H1 (cell line): ENCODE data around the gene PACSIN1. TPM values are rescaled to one million over a fixed set of nuclear protein-coding genes. Genes with fewer than 3 reads are reported as not detected.

ENCODE experiments used
- CTCF ChIA-PET: fragments of 300-600 bp; sonication (Branson Sonifier 250); formaldehyde crosslinking; loops from one replicate; lab custom pipeline; 2021; ENCODE audit not compliant: partially characterized antibody; lab: Charles Lee
- POLR2A ChIA-PET: fragments of 300-600 bp; sonication (Branson Sonifier 250); formaldehyde crosslinking; loops from one replicate; lab custom pipeline; 2021; ENCODE audit warnings: inconsistent platforms; ENCODE audit not compliant: partially characterized antibody; lab: Charles Lee
- DNase-seq, 2 experiments: peaks; one replicate each; pipeline versions ENCODE4 v3.0.0 to v3.0.0-alpha.2; 2010 to 2022; ENCODE audit warnings: low spot score in 2 of 2, low read depth in 1 of 2, mixed read lengths in 1 of 2
- FAIRE-seq: peaks from 2 replicates; lab custom pipeline; 2011; peaks lifted over from hg19 to GRCh38; lab: Jason Lieb, UNC
- H2AFZ ChIP-seq: 2 replicates; pipeline ENCODE4 v1.8.1; 2012; ENCODE audit warnings: low read length, inconsistent platforms
- H2AK5ac ChIP-seq: 2 replicates; pipeline ENCODE4 v1.6.1; 2013; ENCODE audit warnings: low read depth, low read length
- H2BK120ac ChIP-seq: replicated peaks from 2 replicates; pipeline ENCODE3; 2013; ENCODE audit warnings: low read depth, low read length, inconsistent platforms
- H2BK12ac ChIP-seq: 2 replicates; pipeline ENCODE4 v1.6.1; 2013; ENCODE audit warnings: low read depth, low read length
- H2BK15ac ChIP-seq: 2 replicates; pipeline ENCODE4 v1.6.1; 2013; ENCODE audit warnings: low read length
- H2BK20ac ChIP-seq: 2 replicates; pipeline ENCODE4 v1.6.1; 2013; ENCODE audit warnings: low read length
- H2BK5ac ChIP-seq: 2 replicates; pipeline ENCODE4 v1.6.1; 2013; ENCODE audit warnings: low read depth, low read length
- H3K14ac ChIP-seq: 2 replicates; pipeline ENCODE4 v1.6.1; 2013; ENCODE audit warnings: inconsistent platforms; ENCODE audit not compliant: insufficient read length
- H3K18ac ChIP-seq: 2 replicates; pipeline ENCODE4 v1.6.1; 2013; ENCODE audit warnings: low read length; ENCODE audit errors: extremely low read depth
- H3K23ac ChIP-seq: 2 replicates; pipeline ENCODE4 v1.6.1; 2013; ENCODE audit warnings: inconsistent platforms; ENCODE audit not compliant: insufficient read length
- H3K23me2 ChIP-seq: 2 replicates; pipeline ENCODE4 v1.6.1; 2013; ENCODE audit warnings: low read depth, low read length
- H3K27ac ChIP-seq: 2 replicates; pipeline ENCODE4 v1.6.1; 2011; ENCODE audit warnings: low read depth, low read length, inconsistent platforms
- H3K27me3 ChIP-seq, 4 experiments: replicated peaks in 1 of 4; 1 replicate in 1 of 4; 2 replicates in 3 of 4; pipeline versions ENCODE4 v1.6.1 to v1.8.1; 2011 to 2013; ENCODE audit warnings: low read length in 3 of 4, mild to moderate bottlenecking in 3 of 4, inconsistent platforms in 2 of 4, mixed read lengths in 2 of 4, moderate library complexity in 1 of 4; ENCODE audit not compliant: control insufficient read depth in 3 of 4, insufficient read depth in 3 of 4; ENCODE audit errors: extremely low read depth in 1 of 4
- H3K36me3 ChIP-seq, 4 experiments: 2 replicates each; pipeline versions ENCODE4 v1.6.1 to v1.8.1; 2011 to 2013; ENCODE audit warnings: mild to moderate bottlenecking in 4 of 4, low read length in 3 of 4, moderate library complexity in 2 of 4, control low read depth in 1 of 4, inconsistent platforms in 1 of 4; ENCODE audit not compliant: insufficient read depth in 4 of 4, control insufficient read depth in 2 of 4
- H3K4ac ChIP-seq: replicated peaks from 2 replicates; pipeline ENCODE3; 2013; ENCODE audit warnings: low read length, low read depth, mixed read lengths, inconsistent platforms; ENCODE audit not compliant: insufficient read length
- H3K4me1 ChIP-seq, 4 experiments: replicated peaks in 1 of 4; 1 replicate in 1 of 4; 2 replicates in 3 of 4; pipeline versions ENCODE4 v1.6.1 to v1.8.1; 2011 to 2013; ENCODE audit warnings: low read length in 3 of 4, inconsistent platforms in 2 of 4, mixed read lengths in 1 of 4; ENCODE audit not compliant: insufficient read depth in 4 of 4, control insufficient read depth in 3 of 4
- H3K4me2 ChIP-seq, 2 experiments: 2 replicates each; pipeline versions ENCODE4 v1.6.1 to v1.8.1; 2011 to 2013; ENCODE audit warnings: low read depth in 2 of 2, low read length in 2 of 2, control low read depth in 1 of 2, inconsistent platforms in 1 of 2, mild to moderate bottlenecking in 1 of 2; ENCODE audit not compliant: insufficient read depth in 1 of 2
- H3K4me3 ChIP-seq, 4 experiments: fragments of 200-600, 300-600 bp in 1 of 4; sonication (generic), shearing (Covaris generic), sonication (Bioruptor Twin) in 1 of 4; 2 replicates each; pipeline versions ENCODE4 v1.5.1 to v1.8.1; 2011 to 2016; ENCODE audit warnings: low read length in 4 of 4, low read depth in 3 of 4, control low read depth in 2 of 4, inconsistent platforms in 2 of 4, mild to moderate bottlenecking in 2 of 4, mixed read lengths in 1 of 4, moderate library complexity in 1 of 4; ENCODE audit not compliant: insufficient read depth in 2 of 4; ENCODE audit errors: extremely low read depth in 1 of 4
- H3K56ac ChIP-seq: replicated peaks from 2 replicates; pipeline ENCODE3; 2013; ENCODE audit warnings: low read depth, mild to moderate bottlenecking, mixed read lengths, low read length, inconsistent platforms; ENCODE audit not compliant: insufficient read length
- H3K79me1 ChIP-seq: 2 replicates; pipeline ENCODE4 v1.6.1; 2013; ENCODE audit warnings: low read depth, low read length, control low read depth
- H3K79me2 ChIP-seq, 2 experiments: 2 replicates each; pipeline versions ENCODE4 v1.6.1 to v1.8.1; 2012 to 2013; ENCODE audit warnings: low read length in 2 of 2, mild to moderate bottlenecking in 2 of 2, inconsistent platforms in 1 of 2; ENCODE audit not compliant: insufficient read depth in 2 of 2, control insufficient read depth in 1 of 2
- H3K9ac ChIP-seq, 4 experiments: replicated peaks in 1 of 4; 1 replicate in 1 of 4; 2 replicates in 3 of 4; pipeline versions ENCODE4 v1.6.1 to v1.8.1; 2011 to 2013; ENCODE audit warnings: low read depth in 3 of 4, low read length in 3 of 4, control low read depth in 2 of 4, mild to moderate bottlenecking in 2 of 4, moderate library complexity in 2 of 4, inconsistent platforms in 1 of 4; ENCODE audit errors: extremely low read depth in 1 of 4
- H3K9me3 ChIP-seq, 2 experiments: 2 replicates each; pipeline versions ENCODE4 v1.6.1 to v1.8.1; 2012 to 2013; ENCODE audit warnings: mild to moderate bottlenecking in 2 of 2, moderate library complexity in 2 of 2, control low read depth in 1 of 2, inconsistent platforms in 1 of 2, low read depth in 1 of 2, low read length in 1 of 2, mixed read lengths in 1 of 2; ENCODE audit not compliant: insufficient read depth in 2 of 2
- H4K20me1 ChIP-seq, 2 experiments: replicated peaks in 1 of 2; 2 replicates each; pipeline versions ENCODE3 to v1.8.1; 2011 to 2013; ENCODE audit warnings: inconsistent platforms in 2 of 2, low read length in 2 of 2, mild to moderate bottlenecking in 1 of 2; ENCODE audit not compliant: insufficient read depth in 2 of 2, control insufficient read depth in 1 of 2
- H4K5ac ChIP-seq: 2 replicates; pipeline ENCODE4 v1.6.1; 2013; ENCODE audit warnings: low read length, low read depth, mixed read lengths, inconsistent platforms; ENCODE audit not compliant: insufficient read length
- H4K8ac ChIP-seq: 2 replicates; pipeline ENCODE4 v1.8.0; 2013; ENCODE audit warnings: mild to moderate bottlenecking, moderate library complexity, low read length, inconsistent platforms; ENCODE audit not compliant: insufficient read depth; ENCODE audit errors: extremely low read depth
- H4K91ac ChIP-seq: replicated peaks from 2 replicates; pipeline ENCODE3; 2013; ENCODE audit warnings: low read length, mixed read lengths, inconsistent platforms; ENCODE audit not compliant: insufficient read length
- GABPA ChIP-seq: IDR thresholded peaks from 2 replicates; pipeline ENCODE4 v1.6.1; 2011; ENCODE audit warnings: mild to moderate bottlenecking, low read length, moderate library complexity, borderline replicate concordance; ENCODE audit not compliant: insufficient read depth
- HDAC2 ChIP-seq, 2 experiments: fragments of 300-600 bp in 1 of 2; sonication (generic) in 1 of 2; IDR thresholded peaks; 2 replicates each; pipeline ENCODE4 v1.6.1; 2011 to 2012; ENCODE audit warnings: low read depth in 2 of 2, low read length in 2 of 2, mild to moderate bottlenecking in 2 of 2, moderate library complexity in 2 of 2, borderline replicate concordance in 1 of 2, inconsistent platforms in 1 of 2
- KDM5A ChIP-seq: fragments of 200-600 bp; IDR thresholded peaks from 2 replicates; pipeline ENCODE4 v1.7.1; 2012; ENCODE audit warnings: mild to moderate bottlenecking, low read length, inconsistent platforms, mixed read lengths
- POLR2A ChIP-seq, 2 experiments: IDR thresholded peaks; 1 replicate in 1 of 2; 2 replicates in 1 of 2; pipeline ENCODE4 v1.6.1; 2011; ENCODE audit warnings: low read depth in 2 of 2, low read length in 2 of 2, mild to moderate bottlenecking in 2 of 2; ENCODE audit errors: control extremely low read depth in 1 of 2
- POLR2AphosphoS5 ChIP-seq: IDR thresholded peaks from 2 replicates; pipeline ENCODE4 v1.6.1; 2011; ENCODE audit warnings: low read depth, low read length
- SIX5 ChIP-seq: IDR thresholded peaks from 2 replicates; pipeline ENCODE4 v1.6.1; 2011; ENCODE audit warnings: mild to moderate bottlenecking, low read depth, low read length
- WGBS, 2 experiments: shearing (Covaris generic) in 1 of 2; methylation state at CpG; one replicate each; pipeline versions ENCODE4 v1.1.6 to v1.1.7; 2013 to 2015; ENCODE audit warnings: low lambda C conversion rate in 2 of 2, mixed read lengths in 2 of 2, inconsistent platforms in 1 of 2, low coverage in 1 of 2, missing lambda C conversion rate in 1 of 2; ENCODE audit not compliant: insufficient replicate concordance in 2 of 2, insufficient coverage in 1 of 2, insufficient read length in 1 of 2; ENCODE audit errors: extremely low coverage in 1 of 2, missing lambda C conversion rate in 1 of 2; 5-methylcytosine and 5-hydroxymethylcytosine counted together
- polyA plus RNA-seq, 7 experiments: library from polyadenylated mRNA; depleted of rRNA in 3 of 7; stranded (reverse) in 5 of 7; unstranded in 2 of 7; fragments of >200 nt in 5 of 7; fragments of 200-250 nt in 2 of 7; gene quantifications; 1 replicate in 5 of 7; 2 replicates in 1 of 7; 4 replicates in 1 of 7; pipeline versions ENCODE4 v1.2.1 to v1.2.3, GENCODE V29; 2011 to 2013; ENCODE audit warnings: missing spikeins in 2 of 7, mixed read lengths in 2 of 7
- total RNA-seq: library from RNA; stranded (reverse); fragmentation: NEBNext Ultra II Directional; extraction: Animal tissue kit (Norgen Biotek cat#: 25700); gene quantifications from 2 replicates; pipeline ENCODE4 v1.2.1, GENCODE V29; 2021

Gene PACSIN1
- total and polyA plus RNA-seq, 2 of the 8 experiments (the other 6 are each of a cell fraction or from before 2014, with no cell fraction given) = 5.9 to 11.1 TPM

GRCh38 chr6:34423254-34423653 is 42.6 kb upstream of the PACSIN1 start:
- Histone ChIP-seq H3K79me2 (peaks cover 3 to 40% of the 10 kb centered on the region in 2 experiments), H3K36me3 (peaks cover 42 to 71% (median 58%) of the 10 kb centered on the region in 4 experiments), H2BK5ac (0 out of 2 replicates have a peak overlapping the region, but pooled peaks have one; percentile 39), H3K9ac (no peak overlapping the region), H3K23ac (no peak overlapping the region), H3K79me1 (no peaks in the 10 kb centered on the region; the same call in 1 of the 2 replicates), H3K14ac (no peak overlapping the region), H3K4ac (no peak overlapping the region), H3K27ac (no peak overlapping the region), H3K23me2 (peaks cover 5% of the 10 kb centered on the region; the same call in 1 of the 2 replicates), H2BK120ac (no peak overlapping the region), H3K4me3 (peak overlapping the region in 1 of 4 experiments; percentile 94; a peak in 1 of 8 replicates), H2BK12ac (no peak overlapping the region), H2AFZ (no peak overlapping the region), H4K91ac (no peak overlapping the region), H2AK5ac (no peak overlapping the region), H2BK15ac (no peak overlapping the region), H3K9me3 (no peaks in the 10 kb centered on the region), H3K4me1 (peaks cover 0 to 11% (median 4%) of the 10 kb centered on the region in 4 experiments; a peak in 5 of 7 replicates), H2BK20ac (no peak overlapping the region), H3K56ac (no peak overlapping the region), H4K5ac (no peak overlapping the region), H3K27me3 (no peaks in the 10 kb centered on the region), H3K4me2 (no peak overlapping the region; a peak in 2 of 4 replicates), H4K20me1 (peaks cover 8 to 12% of the 10 kb centered on the region in 2 experiments), H3K18ac (no peak overlapping the region), H4K8ac (no peak overlapping the region)
- TF ChIP-seq SIX5 (no peak), KDM5A (no peak), GABPA (no peak), POLR2AphosphoS5 (no peak), HDAC2 (IDR thresholded peaks at IDR 0.05; ENCODE audit: borderline replicate concordance in 1 of 2, low read depth in 2 of 2, low read length in 2 of 2) (no peak), POLR2A (IDR thresholded peaks at IDR 0.05; ENCODE audit: control extremely low read depth in 1 of 2, low read depth in 2 of 2, low read length in 2 of 2) (no peak)
- DNase-seq (no peak), FAIRE-seq (no peak)
- ChIA-PET POLR2A (interaction anchor here (0.5 to 12.2 kb wide), 17 partner anchors 10 to 1027 kb away, joined by 3 to 256 read pairs (median 5); partner anchors contain the start of genes HMGA1, NUDT3 and SMIM29), CTCF (interaction anchor here (0.6 to 1.6 kb wide), 3 partner anchors 8 to 186 kb away, joined by 3 to 6 read pairs (median 3); no protein-coding TSS in a partner anchor)
- 96% methylated on average over 5 of the region's 5 CpGs; no CpG with 5 or more reads in 1 of the 2 experiments for WGBS, 2 experiments
